Measurements from ENCODE around the gene SDK2.
"Not testable (repeated sequence)": the region's sequence is repeated elsewhere in the genome, so short reads cannot be mapped to it uniquely, and the experiment has no call there.

SDK2 gene

DNA sequence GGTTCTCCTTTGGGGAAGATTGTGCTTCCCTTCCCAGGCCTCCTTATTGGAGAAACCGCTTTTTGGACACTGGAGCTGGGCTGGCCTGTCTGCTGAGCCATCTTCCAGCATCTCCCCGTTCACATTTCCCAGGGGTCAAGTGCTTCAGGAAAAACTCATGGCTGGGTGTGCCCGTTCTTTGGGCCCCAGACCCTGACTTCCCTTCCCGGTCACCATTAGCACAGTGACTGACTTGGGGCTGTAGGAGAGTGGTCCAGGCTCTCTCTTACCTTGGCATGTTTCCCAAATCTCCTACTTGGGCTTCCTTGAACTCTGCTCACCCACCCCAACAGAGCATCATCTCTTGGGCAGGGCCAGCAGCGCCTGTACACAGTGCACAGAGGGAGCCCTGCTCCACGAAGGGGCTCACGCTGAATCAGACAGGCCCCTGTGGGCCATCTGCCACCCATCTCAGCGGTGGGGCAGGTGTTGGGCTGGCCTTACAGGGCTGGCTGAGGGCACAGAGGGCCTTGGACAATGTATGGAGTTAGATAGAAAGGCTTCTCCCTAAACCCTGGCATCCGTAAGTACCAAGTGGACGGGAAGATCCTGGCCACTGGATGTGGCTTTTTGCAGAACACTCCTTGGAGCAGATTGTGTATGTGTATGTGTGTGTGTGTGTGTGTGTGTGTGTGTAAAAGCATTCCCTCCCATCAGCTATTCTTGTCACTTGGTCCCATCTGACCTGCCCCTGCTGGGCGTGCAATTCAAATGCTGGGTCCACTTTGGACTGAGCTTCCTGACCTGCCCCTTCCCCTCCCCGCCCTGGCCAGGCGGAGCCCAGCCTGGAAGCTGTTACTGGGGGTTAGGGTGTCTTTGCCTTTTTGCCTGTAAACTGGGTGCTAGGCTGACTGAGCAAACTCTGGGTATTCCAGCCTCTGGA is 307.6 kb downstream of the SDK2 start:
- DNase-seq, result no peak

DNA sequence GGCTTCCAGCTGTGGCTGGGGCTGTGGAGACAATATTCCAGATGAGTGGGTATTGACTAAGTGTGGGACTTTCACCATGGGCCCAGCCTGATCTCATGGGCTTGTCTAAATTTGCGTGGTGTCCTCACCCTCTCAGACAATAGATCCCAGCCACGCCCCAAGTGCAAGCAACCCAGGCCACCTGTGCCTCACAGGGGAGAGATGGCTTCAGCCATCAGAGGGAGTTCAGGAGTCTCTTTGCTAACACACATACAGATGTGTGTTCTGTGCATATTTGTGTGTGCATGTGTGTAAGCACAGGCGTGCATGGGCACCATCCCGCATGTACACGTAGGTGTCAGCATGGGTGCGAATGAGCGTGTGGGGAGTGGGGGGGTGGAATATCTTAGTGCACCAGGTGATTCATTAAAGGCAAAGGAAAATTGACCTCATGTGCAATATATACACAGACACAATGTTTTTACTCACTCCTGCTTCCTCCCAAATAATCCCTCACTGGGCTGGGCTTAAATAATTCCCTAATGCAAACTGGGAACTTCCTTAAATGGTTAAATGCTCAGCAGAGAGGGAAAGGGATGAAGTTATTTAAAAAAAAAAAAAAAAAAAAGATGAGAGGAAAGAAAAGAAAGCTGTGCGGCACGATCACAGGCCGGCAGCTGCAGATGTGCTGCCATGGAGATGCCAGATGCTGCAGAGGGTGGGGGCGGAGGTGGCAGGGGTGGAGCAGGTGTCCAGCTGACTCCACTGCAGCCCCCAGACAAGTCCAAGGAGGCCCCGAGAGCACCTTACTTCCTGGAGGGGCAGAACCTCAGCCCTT is 308.4 kb downstream of the SDK2 start:
- no peak for DNase-seq

DNA sequence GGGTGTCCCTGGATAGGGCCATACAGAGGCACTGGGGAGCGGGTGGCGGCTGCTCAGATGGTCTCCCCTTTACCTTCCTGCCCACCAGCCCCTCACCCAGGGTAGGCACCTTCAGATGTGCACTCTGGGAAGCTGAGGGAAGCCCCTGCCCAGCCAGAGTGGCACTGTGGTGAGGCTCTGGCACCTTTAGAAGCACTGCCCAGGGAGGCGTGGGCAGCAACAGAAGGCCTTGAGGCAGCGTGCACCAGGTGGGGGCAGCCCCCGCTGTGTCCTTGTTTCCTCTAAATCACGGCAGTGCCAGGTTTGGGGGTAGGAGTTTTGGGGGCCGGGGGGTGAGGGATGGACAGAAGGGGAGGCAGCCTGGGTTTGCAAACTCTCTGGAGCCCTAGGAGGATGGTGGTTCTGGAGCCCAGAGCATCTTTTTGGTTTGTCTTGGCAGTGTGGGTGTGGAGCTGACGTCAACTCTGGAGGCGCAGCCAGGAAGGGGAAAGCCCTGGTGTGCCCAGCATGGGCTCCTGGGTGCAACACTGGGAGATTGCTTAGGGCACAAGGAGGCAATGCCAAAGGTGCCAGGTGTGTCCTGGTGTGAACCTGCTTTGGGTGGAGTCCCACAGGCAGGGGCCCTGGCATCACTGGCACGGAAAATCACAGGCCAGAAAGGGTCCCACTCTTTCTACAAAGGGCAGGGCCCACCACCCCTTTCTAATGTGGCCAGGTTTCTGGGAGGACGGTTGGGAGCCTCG is 309.3 kb downstream of the SDK2 start:
- DNase-seq, result no peak

DNA sequence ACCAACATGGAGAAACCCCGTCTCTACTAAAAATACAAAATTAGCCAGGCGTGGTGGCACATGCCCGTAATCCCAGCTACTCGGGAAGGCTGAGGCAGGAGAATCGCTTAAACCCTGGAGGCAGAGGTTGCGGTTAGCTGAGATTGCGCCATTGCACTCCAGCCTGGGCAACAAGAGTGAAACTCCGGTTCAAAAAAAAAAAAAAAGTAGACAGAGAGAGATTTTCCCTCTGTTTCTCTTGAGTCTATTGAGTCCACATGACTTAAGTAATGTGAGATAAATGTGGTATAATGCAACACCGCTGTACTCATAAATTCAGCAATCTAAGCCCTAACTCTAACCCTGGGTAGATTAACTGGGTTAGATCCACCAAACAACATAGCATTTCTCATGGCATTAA is 310.8 kb downstream of the SDK2 start:
- DNase-seq, result not testable (repeated sequence)

DNA sequence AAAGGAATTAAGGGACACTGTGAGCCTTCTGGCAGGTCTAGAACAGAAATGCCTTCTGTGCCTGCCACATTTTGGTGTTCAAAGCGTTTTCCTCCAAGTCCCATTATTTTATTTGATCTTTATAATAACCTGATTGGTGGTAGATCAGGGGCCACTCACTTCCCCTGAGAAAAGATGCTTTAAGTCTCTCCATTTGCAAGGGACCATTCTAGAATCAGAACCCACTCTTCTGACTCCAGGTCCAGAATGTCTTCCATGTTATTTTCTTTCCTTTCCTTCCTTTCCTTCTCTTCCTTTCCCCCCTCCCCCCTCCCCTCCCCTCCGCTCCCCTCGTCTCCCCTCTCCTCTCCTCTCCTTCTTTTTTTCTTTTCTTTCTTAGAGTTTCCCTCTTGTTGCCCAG is 313.2 kb downstream of the SDK2 start:
- no peak for DNase-seq

DNA sequence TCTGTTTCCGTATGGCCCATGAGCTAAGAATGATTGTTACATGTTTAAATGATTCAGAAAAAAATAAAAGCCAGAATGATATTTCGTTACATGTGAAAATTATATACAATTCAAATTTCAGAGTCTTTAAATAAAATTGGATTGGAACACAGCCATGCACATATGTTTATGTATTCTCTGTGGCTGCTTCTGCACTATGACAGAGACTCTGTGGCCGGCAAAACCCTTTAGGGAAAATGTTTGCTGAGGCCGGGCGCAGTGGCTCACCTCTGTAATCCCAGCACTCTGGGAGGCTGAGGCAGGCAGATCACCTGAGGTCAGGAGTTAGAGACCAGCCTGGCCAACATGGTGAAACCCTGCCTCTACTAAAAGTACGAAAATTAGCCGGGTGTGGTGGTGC is 316.6 kb downstream of the SDK2 start:
- no peak for DNase-seq

DNA sequence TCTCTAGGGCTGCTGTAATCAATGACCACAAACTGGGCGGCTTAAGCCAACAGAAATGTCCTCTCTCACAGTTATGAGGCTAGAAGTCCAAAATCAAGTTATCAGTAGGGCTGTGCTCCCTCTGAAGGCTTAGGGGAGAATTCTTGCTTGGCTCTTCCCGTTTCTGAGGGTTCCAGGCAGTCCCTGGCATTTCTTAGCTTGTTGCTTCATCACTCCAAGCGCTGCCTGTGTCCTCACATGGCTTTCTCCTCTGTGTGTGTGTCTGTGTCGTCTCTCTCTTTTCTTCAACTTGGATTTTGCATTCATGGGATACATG is 318.8 kb downstream of the SDK2 start:
- no peak for DNase-seq

DNA sequence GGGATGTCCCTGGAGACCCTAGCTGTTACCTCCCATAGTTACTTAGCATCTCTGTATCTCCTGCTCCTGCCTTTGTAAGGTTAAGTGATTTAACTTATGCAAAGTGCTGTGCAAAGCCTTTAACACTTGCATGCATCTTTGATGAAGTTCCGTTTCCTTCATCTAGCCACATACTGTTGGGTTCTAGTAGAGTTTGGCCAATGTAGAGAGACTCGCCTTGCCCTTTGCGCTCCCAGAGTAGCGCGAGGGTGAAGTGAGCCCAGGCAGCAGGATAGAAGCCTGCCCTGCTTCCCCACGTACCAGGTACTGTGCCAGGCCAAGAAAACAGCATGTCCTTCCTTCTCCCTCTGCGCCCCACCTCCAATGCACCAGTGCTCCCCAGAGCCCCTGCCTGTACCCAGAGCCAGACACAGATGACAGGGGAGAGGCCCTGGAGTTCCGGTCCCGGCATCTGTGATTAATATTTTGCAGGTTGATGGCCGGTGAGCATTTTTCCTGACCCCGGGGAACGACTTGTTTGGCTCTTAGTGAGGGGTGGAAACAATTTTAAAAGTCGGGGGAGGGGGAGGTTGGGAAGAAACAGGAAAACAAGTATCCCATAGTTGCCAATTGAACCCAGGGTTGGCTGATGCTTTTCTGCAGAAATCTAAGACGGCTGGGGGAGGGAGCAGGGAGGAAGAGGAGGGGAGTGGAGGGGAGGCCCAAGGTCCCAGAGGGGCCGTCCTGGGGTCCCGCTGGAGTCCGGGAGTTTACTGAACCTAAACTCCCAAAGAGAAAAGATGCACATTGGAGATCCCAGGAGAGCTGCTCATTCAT is 319.3 kb downstream of the SDK2 start:
- DNase-seq, result no peak

DNA sequence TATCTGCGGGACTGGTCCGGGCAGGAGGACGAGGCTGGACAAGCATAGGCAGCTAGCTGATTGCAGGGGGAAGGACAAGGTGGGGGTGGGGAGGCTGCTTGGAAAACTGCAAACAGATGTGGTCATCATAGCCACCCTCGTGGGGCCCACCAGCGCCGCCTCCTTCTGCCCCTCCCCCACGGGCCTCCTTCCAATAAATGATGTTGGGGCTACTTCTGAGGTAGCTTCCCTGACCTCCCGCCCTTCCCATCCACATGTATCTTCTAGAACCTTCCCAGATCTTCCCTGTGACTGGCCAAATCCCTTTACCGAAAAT is 320.1 kb downstream of the SDK2 start:
- DNase-seq, result no peak

DNA sequence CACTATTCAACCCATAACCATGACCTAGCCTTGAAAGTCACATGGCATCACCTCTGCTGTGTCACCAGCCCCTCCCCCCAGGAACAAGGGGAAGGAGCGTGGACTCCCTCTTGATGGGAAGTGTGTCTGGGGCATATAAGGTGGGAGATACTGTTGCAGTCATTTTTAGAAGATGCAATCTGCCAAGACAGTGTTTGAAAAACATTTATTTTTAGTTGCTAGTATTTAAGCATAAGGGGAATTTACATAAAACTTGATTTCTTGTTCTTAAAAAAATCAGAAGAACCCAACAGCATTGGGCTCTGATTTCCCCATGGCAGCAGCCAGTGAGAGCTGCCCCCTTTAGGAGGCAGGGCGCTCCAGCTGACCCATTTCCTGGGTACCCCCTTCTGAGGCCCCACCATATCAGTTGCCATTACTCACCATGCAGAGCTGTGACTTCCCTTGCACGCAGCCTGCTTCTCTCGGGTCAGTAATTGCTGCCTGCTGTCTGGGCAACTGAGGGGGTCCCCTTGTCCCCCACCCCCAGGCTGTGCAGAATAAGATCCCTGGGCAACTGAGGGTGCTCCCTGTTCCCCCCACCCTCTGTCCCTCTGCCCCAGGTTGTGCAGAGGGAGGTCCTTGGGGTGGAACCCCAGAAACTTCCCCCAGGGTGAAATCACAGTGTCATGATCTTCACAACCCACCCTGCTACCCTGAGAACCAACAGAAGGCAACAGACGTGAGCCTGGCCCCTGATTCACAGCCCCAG is 320.7 kb downstream of the SDK2 start:
- DNase-seq, result no peak

DNA sequence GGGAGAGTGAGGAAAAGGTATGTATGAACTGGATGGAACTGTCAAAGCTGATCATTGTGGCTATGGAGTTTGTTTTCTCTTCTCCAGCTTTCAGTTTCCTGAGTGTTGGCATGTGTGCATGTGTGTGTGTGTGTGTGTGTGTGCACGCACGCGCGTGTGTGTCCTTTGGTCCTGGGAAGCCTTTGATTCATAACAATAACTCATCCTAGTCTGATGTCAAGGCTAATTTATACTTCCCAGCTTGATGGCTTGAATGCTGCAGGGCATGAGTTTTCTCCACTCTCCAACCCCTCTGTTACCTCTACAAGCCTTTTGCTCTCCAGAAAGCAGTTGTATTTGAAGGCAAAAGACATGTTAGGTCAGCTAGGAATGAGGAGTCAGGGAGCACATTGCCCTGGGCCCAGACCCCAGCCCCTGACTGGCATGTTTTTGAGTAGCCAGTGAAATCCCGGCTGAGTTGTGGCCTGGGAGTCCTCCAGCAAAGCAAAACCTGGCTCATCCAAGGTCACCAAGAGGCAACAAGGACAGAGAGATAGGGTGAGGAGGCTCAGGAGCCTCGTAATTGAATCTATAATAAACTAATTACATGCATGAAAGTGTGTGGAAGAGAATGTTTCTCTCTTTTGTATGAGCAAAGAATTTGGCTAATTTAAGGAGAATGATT is 323.5 kb downstream of the SDK2 start:
- DNase-seq, result no peak

DNA sequence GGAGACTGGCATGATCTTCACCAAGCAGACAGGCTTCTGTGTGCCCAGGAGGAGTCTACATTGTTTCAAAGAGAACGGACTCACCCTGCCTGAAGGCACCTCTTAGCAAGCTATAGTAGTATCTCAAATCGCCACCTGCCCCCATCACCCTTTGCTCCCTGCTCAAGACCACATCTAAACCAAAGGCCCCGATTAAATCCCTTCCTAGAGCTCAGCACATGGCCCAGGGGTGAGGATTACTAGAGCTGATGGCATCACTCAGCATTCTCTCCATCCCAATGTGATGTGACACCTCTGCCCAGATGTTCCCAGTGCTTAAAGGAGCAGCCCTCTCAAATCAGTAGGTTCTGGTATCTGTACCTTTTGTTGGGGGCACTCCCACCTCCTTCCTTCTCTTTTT is 324.5 kb downstream of the SDK2 start:
- DNase-seq, result no peak

DNA sequence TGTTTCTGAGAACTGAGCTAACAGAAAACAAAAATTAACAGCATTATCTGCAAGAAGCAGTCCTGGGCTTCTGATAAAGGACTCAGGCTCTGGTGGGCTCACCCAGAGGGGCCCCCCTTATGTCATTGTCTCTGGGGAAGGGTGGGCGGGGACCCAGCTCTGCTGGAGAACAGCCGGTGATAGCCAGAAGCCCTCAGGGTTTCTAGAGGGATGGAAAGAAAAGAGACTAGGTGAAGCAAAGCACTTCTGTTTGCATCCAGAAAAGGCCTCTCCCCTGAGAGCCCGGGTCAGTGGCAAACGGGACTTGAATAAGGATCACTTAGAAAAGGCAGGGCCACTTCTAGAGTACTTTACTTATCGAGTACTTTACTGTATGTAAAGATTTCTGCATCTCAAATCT is 325.4 kb downstream of the SDK2 start:
- DNase-seq, result no peak

DNA sequence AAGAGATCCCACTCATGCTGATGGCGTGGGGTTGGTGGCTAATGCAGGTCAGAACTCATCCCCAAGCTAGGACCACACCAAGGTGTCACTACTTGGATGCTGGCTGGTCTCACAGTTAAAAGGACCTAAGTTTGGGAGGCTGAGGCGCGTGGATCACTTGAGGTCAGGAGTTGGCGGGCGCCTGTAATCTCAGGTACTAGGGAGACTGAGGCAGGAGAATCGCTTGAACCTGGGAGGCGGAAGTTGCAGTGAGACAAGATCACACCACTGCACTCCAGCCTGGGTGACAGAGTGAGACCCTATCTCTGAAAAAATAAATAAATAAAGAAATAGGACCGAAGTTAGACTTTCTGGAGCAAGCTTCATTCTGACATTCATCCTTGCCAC is 325.8 kb downstream of the SDK2 start:
- no peak for DNase-seq

DNA sequence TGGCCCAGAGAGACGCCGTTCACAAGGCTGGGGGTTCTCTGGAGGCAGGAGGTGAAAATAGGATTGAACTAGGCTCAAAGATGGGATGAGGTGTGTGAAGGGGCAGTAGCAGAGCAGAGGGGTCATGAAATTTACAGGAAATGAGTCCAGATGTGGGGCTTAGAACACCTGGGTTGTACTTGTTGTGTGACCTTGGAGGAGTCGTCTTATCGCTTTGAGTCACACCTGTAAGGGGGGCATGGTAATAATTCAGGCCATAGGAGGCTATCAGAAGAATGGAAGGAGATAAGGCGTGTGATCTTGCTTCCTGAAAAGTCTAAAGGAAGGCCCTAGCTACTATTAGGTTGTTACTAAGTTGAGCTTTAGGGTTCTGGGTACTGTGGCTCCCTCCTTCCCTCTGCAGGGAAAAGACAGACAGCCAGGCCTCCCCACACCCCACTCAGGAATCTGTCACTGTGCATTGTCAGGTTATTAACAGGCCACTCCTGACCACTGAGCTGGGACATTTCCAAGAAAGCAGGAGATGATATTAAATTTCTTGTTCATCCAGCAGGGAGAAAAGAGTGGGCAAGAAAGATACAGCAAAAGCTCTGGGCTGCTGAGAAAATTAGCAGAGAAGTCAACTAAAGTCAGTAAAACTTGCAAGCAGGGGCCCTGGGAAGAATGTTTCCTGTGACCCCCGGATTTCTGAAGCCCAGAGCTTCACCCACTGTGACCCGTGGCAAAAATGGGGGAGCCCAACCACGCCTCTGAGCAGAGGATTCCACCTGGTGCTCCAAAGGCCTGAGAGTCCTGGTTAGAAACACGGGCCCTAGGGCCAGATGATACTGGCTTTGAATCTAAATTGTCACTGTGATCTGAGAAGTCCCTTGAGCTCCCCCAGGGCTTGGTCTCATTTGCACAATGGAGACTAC is 326.5 kb downstream of the SDK2 start:
- DNase-seq, result no peak

DNA sequence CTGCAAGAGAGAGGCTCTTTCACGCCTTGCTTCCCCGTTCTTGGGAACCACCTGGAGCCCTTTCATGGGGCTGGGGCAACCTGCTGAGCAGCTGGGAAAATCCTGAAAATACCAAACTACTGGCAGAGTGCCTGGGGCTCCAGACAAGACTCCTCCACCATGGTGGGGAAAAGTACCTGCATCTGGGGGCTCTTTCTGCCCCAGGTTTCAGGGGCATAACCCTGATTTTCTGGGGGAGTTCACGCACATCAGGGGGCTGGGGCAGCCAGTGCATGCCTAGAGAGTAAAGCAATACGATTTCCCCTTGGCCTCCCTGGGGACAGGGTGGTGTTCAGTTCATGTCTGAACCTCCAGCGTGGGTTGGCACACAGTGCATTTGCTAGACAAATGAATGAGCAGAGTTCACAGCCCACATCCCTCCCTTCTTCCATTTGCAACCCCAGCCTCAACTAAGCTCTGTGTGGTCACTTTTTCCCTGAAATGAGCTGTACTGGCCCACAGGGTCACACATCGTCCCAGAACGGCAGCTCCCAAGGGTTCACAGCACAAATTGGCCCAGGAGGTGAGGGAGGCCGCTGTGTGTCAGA is 327.2 kb downstream of the SDK2 start:
- DNase-seq, result no peak

DNA sequence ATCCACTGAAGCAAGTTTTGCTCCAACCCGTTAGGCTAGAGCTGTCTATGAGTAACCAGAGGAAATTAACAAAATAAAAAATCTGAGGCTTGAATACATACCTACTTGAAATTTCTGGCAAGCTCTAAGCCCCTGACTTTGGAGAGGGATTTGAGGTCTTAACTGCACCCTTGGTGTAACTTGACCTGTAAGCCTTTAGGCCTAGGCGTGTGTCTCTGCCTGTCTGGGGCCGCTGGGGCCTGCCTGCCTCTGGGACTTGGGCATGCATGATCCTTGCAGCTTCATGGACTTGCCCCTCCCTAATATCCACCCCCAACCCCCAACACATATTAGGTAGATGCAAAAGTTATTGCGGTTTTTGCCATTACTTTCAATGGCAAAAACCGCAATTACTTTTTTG is 328.8 kb downstream of the SDK2 start:
- DNase-seq, result no peak

DNA sequence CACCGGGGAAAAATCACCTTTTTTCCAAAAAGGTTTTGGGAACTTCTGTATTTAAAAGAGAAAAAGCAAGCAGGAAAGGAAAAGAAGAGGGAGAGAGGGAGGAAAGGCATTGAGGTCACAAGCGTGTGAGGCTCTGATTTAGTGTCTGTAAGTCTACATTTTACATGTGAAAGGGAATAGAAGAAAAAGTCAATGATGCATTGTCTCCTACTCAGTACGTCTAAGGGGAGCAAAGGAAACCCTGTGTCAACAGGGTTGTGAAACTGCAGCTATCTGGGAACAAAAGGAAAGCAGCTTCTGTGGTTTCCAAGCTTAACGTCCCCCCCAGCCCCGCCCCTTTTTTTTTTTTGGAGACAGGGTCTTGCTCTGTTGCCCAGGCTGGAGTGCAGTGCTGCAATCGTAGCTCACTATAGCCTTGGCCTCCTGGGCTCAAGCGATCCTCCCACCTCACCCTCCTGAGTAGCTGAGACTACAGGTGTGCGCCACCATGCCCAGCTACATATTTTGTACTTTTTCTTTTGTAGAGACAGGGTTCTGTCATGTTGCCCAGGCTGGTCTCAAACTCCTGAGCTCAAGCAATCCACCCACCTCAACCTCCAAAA is 330.6 kb downstream of the SDK2 start:
- no peak for DNase-seq

DNA sequence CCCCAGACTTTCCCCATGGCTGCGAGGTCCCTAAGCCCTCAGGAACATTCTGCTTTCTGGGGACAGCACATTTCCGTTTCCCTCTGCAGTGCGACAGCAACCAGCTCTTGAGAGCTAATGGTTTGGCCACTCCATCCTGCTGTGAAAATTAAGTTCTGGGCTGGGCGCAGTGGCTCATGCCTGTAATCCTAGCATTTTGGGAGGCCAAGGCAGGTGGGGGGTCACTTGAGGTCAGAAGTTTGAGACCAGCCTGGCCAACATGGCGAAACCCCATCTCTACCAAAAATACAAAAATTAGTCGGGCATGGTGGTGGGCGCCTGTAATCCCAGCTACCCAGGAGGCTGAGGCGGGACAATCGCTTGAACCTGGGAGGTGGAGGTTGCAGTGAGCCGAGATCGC is 331.4 kb downstream of the SDK2 start:
- not testable (repeated sequence) for DNase-seq
